Stomach (tissue), 9 donors: ENCODE data around the gene SPCS2. TPM values are rescaled to one million over a fixed set of nuclear protein-coding genes. Genes with fewer than 3 reads are reported as not detected.

Experiments
- DNase-seq, 2 donors: peaks; one replicate each; pipeline versions ENCODE4 v3.0.0 to v3.0.0-alpha.2; 2013 to 2019
- H3K27ac ChIP-seq, 5 donors: fragments of 200-600 bp in 4 of 5; sonication (generic) in 4 of 5; one replicate each; pipeline ENCODE4 v1.5.1; 2013 to 2019; ENCODE audit warnings: mild to moderate bottlenecking in 1 of 5, moderate library complexity in 1 of 5
- H3K27me3 ChIP-seq, 3 donors: fragments of 200-600 bp; sonication (generic); one replicate each; pipeline ENCODE4 v1.5.1; 2017 to 2019; ENCODE audit warnings: mixed run types in 1 of 3
- H3K36me3 ChIP-seq, 4 donors: fragments of 200-600 bp; sonication (generic); 1 replicate in 3 of 4; 2 replicates in 1 of 4; pipeline ENCODE4 v1.5.1; 2016 to 2019
- H3K4me1 ChIP-seq, 4 donors: fragments of 200-600 bp; sonication (generic); one replicate each; pipeline ENCODE4 v1.5.1; 2016 to 2019
- H3K4me3 ChIP-seq, 4 donors: fragments of 200-600 bp; sonication (generic) in 3 of 4; one replicate each; pipeline ENCODE4 v1.5.1; 2016 to 2019; ENCODE audit warnings: mild to moderate bottlenecking in 1 of 4
- H3K9me3 ChIP-seq, 4 donors: fragments of 200-600 bp; sonication (generic); one replicate each; pipeline ENCODE4 v1.5.1; 2016 to 2019
- CTCF ChIP-seq, 7 experiments: fragments of 450-650 bp in 4 of 7; fragments of 200-600 bp in 3 of 7; sonication (generic) in 3 of 7; IDR thresholded peaks; one replicate each; pipeline ENCODE4 v1.5.1; 2016 to 2019; ENCODE audit warnings: antibody characterized with exemption in 7 of 7, control low read depth in 2 of 7, mild to moderate bottlenecking in 1 of 7
- EP300 ChIP-seq: sonication (generic); formaldehyde crosslinking; IDR thresholded peaks from one replicate; pipeline ENCODE4 v1.6.1; 2017; ENCODE audit warnings: antibody characterized with exemption
- POLR2A ChIP-seq, 4 donors: fragments of 450-650 bp; IDR thresholded peaks; one replicate each; pipeline ENCODE4 v1.6.1; 2016; ENCODE audit warnings: antibody characterized with exemption in 4 of 4, control low read depth in 2 of 4, mild to moderate bottlenecking in 1 of 4, moderate library complexity in 1 of 4
- POLR2AphosphoS5 ChIP-seq, 3 donors: sonication (generic); formaldehyde crosslinking; IDR thresholded peaks; one replicate each; pipeline ENCODE4 v1.6.1; 2016; ENCODE audit warnings: antibody characterized with exemption in 3 of 3
- WGBS, 5 donors: extraction: QIAGEN DNeasy Blood & Tissue Kit in 3 of 5; methylation state at CpG; one replicate each; pipeline versions ENCODE4 v1.1.5 to v1.1.7; 2013 to 2018; 5-methylcytosine and 5-hydroxymethylcytosine counted together
- intact Hi-C: fragments of 100-400 bp; cut with DNase I; formaldehyde crosslinking; loops from one replicate; pipeline ENCODE4 v1.15.1; 2023; ENCODE audit warnings: low total_unique reads
- polyA plus RNA-seq, 3 donors: library from polyadenylated mRNA; stranded (reverse); fragments of 200-250 nt; gene quantifications; one replicate each; pipeline ENCODE4 v1.2.3, GENCODE V29; 2013
- total RNA-seq, 5 donors: library from RNA; depleted of rRNA; stranded (reverse); fragments of >200 nt; gene quantifications; one replicate each; pipeline versions ENCODE4 v1.1.0 to v1.2.3, GENCODE V29; 2014 to 2016
- donor health status: healthy with polysubstance abuse.
- donor health status: Bipolar disorder and iron deficiency.
- donor health status: healthy.

The SPCS2 gene
- total and polyA plus RNA-seq, 8 donors = 5.4 to 191 (median 50.7) TPM

- Histone ChIP-seq H3K9me3 (no peaks in the 10 kb centered on the region), H3K4me1 (peaks cover 27 to 74% (median 55%) of the 10 kb centered on the region in 4 donors), H3K27ac (peak overlapping the region in 4 of 5 donors; percentile 84 to 91 (median 88)), H3K4me3 (peak overlapping the region; percentile 71 to 91 (median 86)), H3K36me3 (peaks cover 0 to 14% (median 9%) of the 10 kb centered on the region in 4 donors), H3K27me3 (no peaks in the 10 kb centered on the region)
- intact Hi-C loops = no loop called here
- WGBS, 5 donors = 61 to 87% (median 68%) methylated on average over 2 of the region's 2 CpGs
- no peak for DNase-seq
- TF ChIP-seq POLR2A (IDR thresholded peaks at IDR 0.05) = no peak
- no peak for TF ChIP-seq EP300
- no peak for TF ChIP-seq CTCF (IDR thresholded peaks at IDR 0.05)
- no peak for TF ChIP-seq POLR2AphosphoS5 (IDR thresholded peaks at IDR 0.05)
Observed at GRCh38 chr11:74950374-74950969, 1.4 kb downstream of the SPCS2 start.

- Histone ChIP-seq H3K27me3 (no peaks in the 10 kb centered on the region), H3K4me1 (peaks cover 27 to 74% (median 57%) of the 10 kb centered on the region in 4 donors), H3K36me3 (peaks cover 0 to 14% (median 9%) of the 10 kb centered on the region in 4 donors), H3K9me3 (no peaks in the 10 kb centered on the region), H3K27ac (no peak overlapping the region), H3K4me3 (peak overlapping the region in 1 of 4 donors; percentile 84)
- 77 to 83% (median 79%) methylated on average over 8 of the region's 8 CpGs for WGBS, 5 donors
- intact Hi-C loops = no loop called here
- TF ChIP-seq CTCF (IDR thresholded peaks at IDR 0.05) = no peak
- DNase-seq = no peak
Observed at GRCh38 chr11:74951226-74951625, 2.2 kb downstream of the SPCS2 start.

- Histone ChIP-seq H3K9me3 (no peaks in the 10 kb centered on the region), H3K4me3 (peak overlapping the region in 1 of 4 donors; percentile 7), H3K36me3 (peaks cover 0 to 18% (median 9%) of the 10 kb centered on the region in 4 donors), H3K27ac (no peak overlapping the region), H3K27me3 (no peaks in the 10 kb centered on the region), H3K4me1 (peaks cover 37 to 79% (median 59%) of the 10 kb centered on the region in 4 donors)
- WGBS, 5 donors = 68 to 71% (median 70%) methylated on average over 2 of the region's 2 CpGs
- DNase-seq = no peak
- intact Hi-C loops = no loop called here
- TF ChIP-seq EP300 = no peak
- no peak for TF ChIP-seq POLR2A (IDR thresholded peaks at IDR 0.05)
- TF ChIP-seq CTCF (IDR thresholded peaks at IDR 0.05) = no peak
- no peak for TF ChIP-seq POLR2AphosphoS5 (IDR thresholded peaks at IDR 0.05)
Observed at GRCh38 chr11:74952752-74953151, 3.7 kb downstream of the SPCS2 start.

- Histone ChIP-seq H3K36me3 (peaks cover 0 to 18% (median 9%) of the 10 kb centered on the region in 4 donors), H3K4me3 (no peak overlapping the region), H3K27me3 (no peaks in the 10 kb centered on the region), H3K27ac (peak overlapping the region in 1 of 5 donors; percentile 11), H3K4me1 (peaks cover 31 to 79% (median 60%) of the 10 kb centered on the region in 4 donors), H3K9me3 (no peaks in the 10 kb centered on the region)
- intact Hi-C loops = no loop called here
- TF ChIP-seq EP300 (no peak), CTCF (IDR thresholded peaks at IDR 0.05) (no peak), POLR2A (IDR thresholded peaks at IDR 0.05) (no peak), POLR2AphosphoS5 (IDR thresholded peaks at IDR 0.05) (no peak)
- 90 to 95% (median 92%) methylated on average over 5 of the region's 5 CpGs for WGBS, 5 donors
- DNase-seq = no peak
Observed at GRCh38 chr11:74953451-74953850, 4.4 kb downstream of the SPCS2 start.
